NCI-H2227 (cell line): Measurements from ENCODE around the gene IRAK1.
"Not testable (repeated sequence)": the region's sequence is repeated elsewhere in the genome, so short reads cannot be mapped to it uniquely, and the experiment has no call there.

Source experiments
- DNase-seq: peaks from one replicate; lab custom pipeline; 2025; ENCODE audit not compliant: unreplicated experiment; lab: John Stamatoyannopoulos, UW

The IRAK1 gene

GRCh38 chrX:154000051-154000450 is 19.7 kb downstream of the IRAK1 start:
- DNase-seq: no peak

- no peak for DNase-seq
Observed at GRCh38 chrX:153999359-154000037, 20.2 kb downstream of the IRAK1 start.

- no peak for DNase-seq
Observed at GRCh38 chrX:153995504-153995903, 24.2 kb downstream of the IRAK1 start.

GRCh38 chrX:153994398-153994797 is 25.3 kb downstream of the IRAK1 start:
- not testable (repeated sequence) for DNase-seq

GRCh38 chrX:153993978-153994377 is 25.7 kb downstream of the IRAK1 start:
- no peak for DNase-seq

- no peak for DNase-seq
Observed at GRCh38 chrX:153993079-153993478, 26.6 kb downstream of the IRAK1 start.

- DNase-seq: no peak
Observed at GRCh38 chrX:153992180-153992579, 27.5 kb downstream of the IRAK1 start.

- DNase-seq: no peak
Observed at GRCh38 chrX:153991013-153991580, 28.6 kb downstream of the IRAK1 start.

- no peak for DNase-seq
Observed at GRCh38 chrX:153989973-153990655, 29.6 kb downstream of the IRAK1 start.

- DNase-seq: no peak
Observed at GRCh38 chrX:153988493-153988892, 31.2 kb downstream of the IRAK1 start.

- DNase-seq: no peak
Observed at GRCh38 chrX:153984351-153985178, 35.1 kb downstream of the IRAK1 start.

- no peak for DNase-seq
Observed at GRCh38 chrX:153983321-153983801, 36.3 kb downstream of the IRAK1 start.

- DNase-seq: peak; percentile 74
Observed at GRCh38 chrX:153981771-153982533, 37.8 kb downstream of the IRAK1 start.

- DNase-seq: no peak
Observed at GRCh38 chrX:153981231-153981630, 38.5 kb downstream of the IRAK1 start.

GRCh38 chrX:153980394-153980793 is 39.3 kb downstream of the IRAK1 start:
- not testable (repeated sequence) for DNase-seq

- DNase-seq: no peak
Observed at GRCh38 chrX:153974726-153975286, 44.9 kb downstream of the IRAK1 start.

- no peak for DNase-seq
Observed at GRCh38 chrX:153974003-153974725, 45.5 kb downstream of the IRAK1 start.

GRCh38 chrX:153973127-153974002 is 46.3 kb downstream of the IRAK1 start:
- peak; percentile 36 for DNase-seq
